GM23248 (cell line): ENCODE results near the gene PLPPR3.

Source experiments
- EZH2 ChIP-seq: fragments of 200-600 bp; sonication (generic); IDR thresholded peaks from 2 replicates; pipeline ENCODE4 v1.6.1; 2018; ENCODE audit warnings: antibody characterized with exemption, mild to moderate bottlenecking; ENCODE audit not compliant: insufficient read depth, poor library complexity, severe bottlenecking
- EZH2phosphoT487 ChIP-seq: fragments of 200-600 bp; sonication (generic); IDR thresholded peaks from 2 replicates; pipeline ENCODE4 v1.6.1; 2018; ENCODE audit warnings: antibody characterized with exemption, moderate library complexity, mild to moderate bottlenecking, low read depth; ENCODE audit not compliant: insufficient read depth

- no peak for TF ChIP-seq EZH2
- no peak for TF ChIP-seq EZH2phosphoT487
Observed at GRCh38 chr19:855142-855541, 33.4 kb upstream of the PLPPR3 start.
